Lower leg skin (tissue), 3 donors: ENCODE results near the gene TOMM22.

Experiments used
- POLR2A ChIP-seq, 2 donors: fragments of 450-650 bp; IDR thresholded peaks; one replicate each; pipeline ENCODE4 v1.6.1; 2016 to 2017; ENCODE audit warnings: antibody characterized with exemption in 2 of 2, mild to moderate bottlenecking in 1 of 2, moderate library complexity in 1 of 2
- TF ChIP-seq, protein P1 (sequence below), 3 donors: fragments of 450-650 bp; IDR thresholded peaks; one replicate each; pipeline ENCODE4 v1.5.1; 2016; ENCODE audit warnings: antibody characterized with exemption in 3 of 3, mild to moderate bottlenecking in 3 of 3, moderate library complexity in 2 of 3

DNA sequence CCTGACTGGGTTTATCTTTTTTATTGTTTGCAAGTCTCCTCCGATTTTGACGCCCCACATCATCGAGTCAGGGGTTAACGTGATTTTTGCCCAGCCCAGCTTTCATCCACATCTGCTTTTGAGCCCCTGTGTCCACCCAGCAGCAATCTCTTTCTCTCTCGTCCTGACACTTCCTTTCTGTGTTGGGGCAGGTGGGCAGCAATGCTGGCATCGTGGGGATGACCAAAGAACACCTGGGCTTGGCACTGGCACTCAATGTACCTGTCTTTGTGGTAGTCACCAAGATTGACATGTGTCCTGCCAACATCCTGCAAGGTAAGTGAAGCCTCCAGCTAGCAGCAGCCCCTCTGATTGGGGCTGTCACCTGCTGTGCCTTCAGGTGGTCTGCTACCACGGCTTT is 39.8 kb downstream of the TOMM22 start:
- TF ChIP-seq, protein P1, sequence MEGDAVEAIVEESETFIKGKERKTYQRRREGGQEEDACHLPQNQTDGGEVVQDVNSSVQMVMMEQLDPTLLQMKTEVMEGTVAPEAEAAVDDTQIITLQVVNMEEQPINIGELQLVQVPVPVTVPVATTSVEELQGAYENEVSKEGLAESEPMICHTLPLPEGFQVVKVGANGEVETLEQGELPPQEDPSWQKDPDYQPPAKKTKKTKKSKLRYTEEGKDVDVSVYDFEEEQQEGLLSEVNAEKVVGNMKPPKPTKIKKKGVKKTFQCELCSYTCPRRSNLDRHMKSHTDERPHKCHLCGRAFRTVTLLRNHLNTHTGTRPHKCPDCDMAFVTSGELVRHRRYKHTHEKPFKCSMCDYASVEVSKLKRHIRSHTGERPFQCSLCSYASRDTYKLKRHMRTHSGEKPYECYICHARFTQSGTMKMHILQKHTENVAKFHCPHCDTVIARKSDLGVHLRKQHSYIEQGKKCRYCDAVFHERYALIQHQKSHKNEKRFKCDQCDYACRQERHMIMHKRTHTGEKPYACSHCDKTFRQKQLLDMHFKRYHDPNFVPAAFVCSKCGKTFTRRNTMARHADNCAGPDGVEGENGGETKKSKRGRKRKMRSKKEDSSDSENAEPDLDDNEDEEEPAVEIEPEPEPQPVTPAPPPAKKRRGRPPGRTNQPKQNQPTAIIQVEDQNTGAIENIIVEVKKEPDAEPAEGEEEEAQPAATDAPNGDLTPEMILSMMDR (IDR thresholded peaks at IDR 0.05) = no peak
- no peak for TF ChIP-seq POLR2A (IDR thresholded peaks at IDR 0.05)
